ENCODE measurements around the gene KCNQ1. TPM values are rescaled to one million over a fixed set of nuclear protein-coding genes. Genes with fewer than 3 reads are reported as not detected.

KCNQ1 gene
- total and polyA plus RNA-seq, 9 of the 15 experiments (the other 6 are each of a cell fraction or from before 2014, with no cell fraction given) = 0.44 TPM; not detected in 8

- peak; percentile 42 for FAIRE-seq
- intact Hi-C loops (cut with micrococcal nuclease) = no loop called here
- TF ChIP-seq MECOM (CRISPR knock-in tag; IDR thresholded peaks at IDR 0.05) = no peak
- peak; percentile 46 for TF ChIP-seq PKNOX1 (IDR thresholded peaks at IDR 0.05)
- TF ChIP-seq ZNF395 (CRISPR knock-in tag; IDR thresholded peaks at IDR 0.05) = no peak
- no peak for TF ChIP-seq ZNF274 (IDR thresholded peaks at IDR 0.05; ENCODE audit: borderline replicate concordance, low read depth, low read length)
- peak; percentile 87 for TF ChIP-seq NFIC (IDR thresholded peaks at IDR 0.05)
- TF ChIP-seq SP2 (IDR thresholded peaks at IDR 0.05; ENCODE audit: extremely low read depth, low read depth, low read length, poor library complexity, severe bottlenecking) = no peak
- peak; percentile 59 for TF ChIP-seq MEIS2 (IDR thresholded peaks at IDR 0.05; ENCODE audit: partially characterized antibody)
- no peak for TF ChIP-seq HOMEZ (CRISPR knock-in tag; IDR thresholded peaks at IDR 0.05)
- no peak for TF ChIP-seq PBX2 (CRISPR knock-in tag; IDR thresholded peaks at IDR 0.05; ENCODE audit: low read depth)
- peak; percentile 63 for TF ChIP-seq PBX2 (tag; conservative IDR thresholded peaks at IDR 0.05; ENCODE audit: low read depth)
- 0 out of 2 replicates have a peak, but pooled peaks have one; percentile 30 for TF ChIP-seq ZBTB33 (CRISPR knock-in tag; IDR thresholded peaks at IDR 0.05)
Observed at GRCh38 chr11:2750682-2751522, 306.1 kb downstream of the KCNQ1 start.

More at GRCh38 chr11:2750682-2751522, 306.1 kb downstream of the KCNQ1 start:
- Histone ChIP-seq H3K27ac (ENCODE audit: extremely low read depth, low read depth, low read length) (no peak overlapping the region), H3K4me1 (replicated peaks in 1 of 2; ENCODE audit: control insufficient read depth in 2 of 2, insufficient read depth in 2 of 2, low read length in 2 of 2) (peaks cover 21 to 38% of the 10 kb centered on the region in 2 experiments; a peak in 4 of 5 replicates), H4K20me1 (replicated peaks; ENCODE audit: control insufficient read depth, insufficient read depth, low read length) (no peaks in the 10 kb centered on the region), H3K9ac (ENCODE audit: insufficient read depth in 1 of 2, low read depth in 2 of 2, low read length in 2 of 2) (no peak overlapping the region; a peak in 1 of 4 replicates), H3K9me3 (replicated peaks; ENCODE audit: control insufficient read depth, insufficient read depth, low read depth, low read length) (no peaks in the 10 kb centered on the region), H3K4me2 (ENCODE audit: insufficient read depth, low read length) (no peak overlapping the region), H3K4me3 (no peak overlapping the region), H3K9me1 (ENCODE audit: control insufficient read depth, insufficient read depth, low read length) (no peaks in the 10 kb centered on the region), H3K79me2 (ENCODE audit: control insufficient read depth, insufficient read depth, low read length) (no peaks in the 10 kb centered on the region), H2AFZ (ENCODE audit: low read depth, low read length) (peak overlapping the region; percentile 72), H3K27me3 (ENCODE audit: control insufficient read depth in 2 of 2, insufficient read depth in 2 of 2, low read length in 2 of 2) (no peaks in the 10 kb centered on the region; a peak in 1 of 5 replicates), H3K36me3 (ENCODE audit: control insufficient read depth, insufficient read depth, low read length) (no peaks in the 10 kb centered on the region)
- no TSS peak for BruUV-seq (replicated peaks)
- ChIA-PET CTCF (ENCODE audit: low intra/inter-chr PET ratio) (no interaction called here), POLR2A (interaction anchor here (0.5 to 0.6 kb wide), 2 partner anchors 9 to 66 kb away, joined by 3 to 4 read pairs; no protein-coding TSS in a partner anchor)
- peak in 1 of 4 experiments; percentile 50 for DNase-seq (ENCODE audit: extremely low read depth in 1 of 4, low spot score in 3 of 4)
- WGBS (ENCODE audit: insufficient coverage, low coverage, missing lambda C conversion rate) = 30% methylated on average over 21 of the region's 24 CpGs
- in situ Hi-C loops (cut with MboI) = no loop called here
- no peak; the same call in 2 of the 3 replicates for ATAC-seq
